ENCODE data around the gene PPP2R3C. TPM values are rescaled to one million over a fixed set of nuclear protein-coding genes. Genes with fewer than 3 reads are reported as not detected.

Gene PPP2R3C
- total RNA-seq (2012; rRNA removed) (17.0 and 31.1 TPM in 2 replicates), polyA plus RNA-seq (2012; rRNA removed) (13.0 and 15.9 TPM in 2 replicates), Bru-seq, nascent RNA (percentile 79 among the genes with signal in this experiment), BruChase-seq, experiment 1, labeled RNA remaining after a 6-hour chase (percentile 89 among the genes with signal in this experiment), BruChase-seq, experiment 2, labeled RNA remaining after a 2-hour chase (percentile 74 among the genes with signal in this experiment)
- 2.2 and 3.3 TPM in 2 replicates for polyA plus RNA-seq (2012; cell fraction: cytosol; rRNA removed)
- 1.8 and 10.6 TPM in 2 replicates for polyA plus RNA-seq (2012; cell fraction: nucleus; rRNA removed; ENCODE audit: low replicate concordance)
- long read RNA-seq, transcript PPP2R3C-201 (13 exons, 1,839 nt): major isoform, 26 of 45 reads
- long read RNA-seq, partial matches to known transcripts: 4 of 45 reads
- long read RNA-seq, other reads (novel, unspliced or antisense): 10 of 45 reads

- peak; percentile 86 for ATAC-seq (ENCODE audit: low read depth)
- WGBS, 2 experiments (ENCODE audit: extremely low coverage in 2 of 2, insufficient read length in 1 of 2): 0% methylated on average over 6 of the region's 57 CpGs; no CpG with 5 or more reads in 1 of the 2 experiments
- peak within 1 kb of the TSS; percentile 91 for H4K5ac ChIP-seq (ENCODE audit: low read depth, low read length)
- H2BK15ac ChIP-seq (ENCODE audit: low read depth, low read length): peak within 1 kb of the TSS; percentile 91; the same call in 2 of the 3 replicates
- peak within 1 kb of the TSS; percentile 97 for H3K4ac ChIP-seq (ENCODE audit: low read depth, low read length)
- H3K4me2 ChIP-seq (ENCODE audit: low read depth, low read length): peak within 1 kb of the TSS; percentile 86
- peaks cover 6% of the 10 kb centered on the region for H3K36me3 ChIP-seq (ENCODE audit: control insufficient read depth, insufficient read depth, low read length)
- peak within 1 kb of the TSS; percentile 93 for H2BK5ac ChIP-seq (ENCODE audit: low read depth, low read length, poor library complexity, severe bottlenecking)
- 0 out of 2 replicates have a peak, but pooled peaks cover 4% of the 10 kb centered on the region for H3K9me1 ChIP-seq (ENCODE audit: insufficient read depth, low read length)
- no peaks in the 10 kb centered on the region for H3K9me3 ChIP-seq (ENCODE audit: control insufficient read depth, insufficient read depth, low read length)
- peak; percentile 94 for DNase-seq
- intact Hi-C loops (cut with micrococcal nuclease): no loop called here
- peak within 1 kb of the TSS; percentile 87 for H3K18ac ChIP-seq (ENCODE audit: low read depth, low read length)
- H3K79me1 ChIP-seq (ENCODE audit: low read depth in 1 of 2, low read length in 2 of 2): peaks cover 22 to 64% of the 10 kb centered on the region in 2 experiments
- peak within 1 kb of the TSS; percentile 99 for H3K14ac ChIP-seq (replicated peaks; ENCODE audit: low read depth, low read length)
- ChIA-PET CTCF (interaction anchor here (0.7 kb wide), 1 partner anchor 283 kb away, joined by 3 read pairs; the partner anchor contains the start of gene NFKBIA), POLR2A (ENCODE audit: unreplicated experiment) (no interaction called here)
- in situ Hi-C loops (cut with MboI; ENCODE audit: low sequenced_read_pairs): no loop called here
- H2AFZ ChIP-seq (replicated peaks; ENCODE audit: low read length, poor library complexity): peak within 1 kb of the TSS; percentile 100
- H3K27me3 ChIP-seq (ENCODE audit: control insufficient read depth, insufficient read depth, low read length): no peaks in the 10 kb centered on the region
- BruUV-seq (replicated peaks): no TSS peak
- peak within 1 kb of the TSS; percentile 89 for H2BK20ac ChIP-seq (ENCODE audit: low read depth, low read length)
- peak within 1 kb of the TSS; percentile 99 for H3K23ac ChIP-seq (ENCODE audit: low read depth, low read length)
- H4K20me1 ChIP-seq (ENCODE audit: insufficient read depth, low read length): no peaks in the 10 kb centered on the region
- H2AK9ac ChIP-seq (replicated peaks; ENCODE audit: low read depth, low read length, poor library complexity): peak within 1 kb of the TSS; percentile 97
- H4K8ac ChIP-seq (ENCODE audit: low read depth in 2 of 2, low read length in 2 of 2): peak within 1 kb of the TSS; percentile 90 to 99
- peak within 1 kb of the TSS; percentile 92 for H3K9ac ChIP-seq (ENCODE audit: low read depth, low read length)
- peak within 1 kb of the TSS; percentile 97 for H4K91ac ChIP-seq (ENCODE audit: insufficient read depth, low read depth, low read length)
- peaks cover 5% of the 10 kb centered on the region for H3K4me1 ChIP-seq (ENCODE audit: control insufficient read depth, insufficient read depth, low read length)
- H3K56ac ChIP-seq (ENCODE audit: extremely low read depth, insufficient read depth, low read length): peak within 1 kb of the TSS; percentile 100
- H3K4me3 ChIP-seq (ENCODE audit: insufficient read depth, low read depth, low read length): peak within 1 kb of the TSS; percentile 82
- H3K27ac ChIP-seq (ENCODE audit: insufficient read depth, low read length): peak within 1 kb of the TSS; percentile 92
- peak within 1 kb of the TSS; percentile 96 for H2BK120ac ChIP-seq (ENCODE audit: low read depth, low read length)
- peak within 1 kb of the TSS; percentile 83 for H2AK5ac ChIP-seq (ENCODE audit: low read depth, low read length)
- dilution Hi-C loops (cut with HindIII; ENCODE audit: low sequenced_read_pairs, unreplicated experiment): no loop called here
- TF ChIP-seq RCOR1 (IDR thresholded peaks at IDR 0.05; ENCODE audit: insufficient replicate concordance, low read length): no peak
- no peak for TF ChIP-seq CTCF (conservative IDR thresholded peaks at IDR 0.05; ENCODE audit: low read depth, low read length)
- TF ChIP-seq MAFK (IDR thresholded peaks at IDR 0.05; ENCODE audit: low read depth, low read length): no peak
- 0 out of 2 replicates have a peak, but pooled peaks have one; percentile 2 for TF ChIP-seq NFE2L2 (IDR thresholded peaks at IDR 0.05; ENCODE audit: low read depth, low read length)
- TF ChIP-seq BHLHE40 (IDR thresholded peaks at IDR 0.05; ENCODE audit: low read depth, low read length): peak; percentile 91
- TF ChIP-seq SMC3 (IDR thresholded peaks at IDR 0.05; ENCODE audit: low read depth, low read length): no peak
- TF ChIP-seq CEBPB (IDR thresholded peaks at IDR 0.05; ENCODE audit: low read depth, low read length): peak; percentile 55
- TF ChIP-seq POLR2A (IDR thresholded peaks at IDR 0.05; ENCODE audit: low read depth, low read length): peak; percentile 54; the same call in 1 of the 2 replicates
- no peak for TF ChIP-seq RAD21 (IDR thresholded peaks at IDR 0.05; ENCODE audit: low read length)
- no peak for TF ChIP-seq FOS (IDR thresholded peaks at IDR 0.05; ENCODE audit: low read depth, low read length)
- TF ChIP-seq USF2 (IDR thresholded peaks at IDR 0.05; ENCODE audit: low read depth, low read length): peak; percentile 98
- no peak for TF ChIP-seq ELK1 (IDR thresholded peaks at IDR 0.05; ENCODE audit: borderline replicate concordance, low read depth, low read length)
Observed at GRCh38 chr14:35121887-35122695, at the start of gene PPP2R3C, which contains the start of gene PRORP. PPP2R3C (minus strand) TSS chr14:35121990; CDS start chr14:35121959, 31 bp downstream. PRORP (plus strand) TSS chr14:35122552; CDS start chr14:35123246, 694 bp downstream.
